ENCODE data around the gene MTR. TPM values are rescaled to one million over a fixed set of nuclear protein-coding genes. Genes with fewer than 3 reads are reported as not detected.
"Not testable (repeated sequence)": the region's sequence is repeated elsewhere in the genome, so short reads cannot be mapped to it uniquely, and the experiment has no call there.

Gene MTR
- total RNA-seq, 1 experiment from 2014 or later: 35.5 TPM

DNA sequence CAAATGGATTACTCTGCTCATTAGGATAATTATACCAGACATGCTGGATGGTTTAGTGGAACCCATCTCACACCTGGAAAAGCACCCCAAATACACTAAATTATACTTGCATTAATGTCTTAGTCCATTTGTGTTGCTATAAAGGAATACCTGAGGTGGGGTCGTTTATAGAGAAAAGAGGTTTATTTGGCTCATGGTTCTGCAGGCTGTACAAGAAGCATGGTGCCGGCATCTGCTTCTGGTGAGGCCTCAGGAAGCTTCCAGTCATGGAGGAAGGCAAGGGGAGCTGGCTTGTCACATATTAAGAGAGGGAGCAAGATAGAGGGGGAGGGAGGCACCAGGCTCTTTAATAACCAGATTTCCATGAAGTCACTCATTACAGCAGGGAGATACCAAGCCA, 113.6 kb downstream of the MTR start:
- no peak for DNase-seq
- Histone ChIP-seq H2BK15ac (ENCODE audit: low read depth, low read length) (no peak overlapping the region), H2BK120ac (ENCODE audit: low read depth, low read length, poor library complexity, severe bottlenecking) (no peak overlapping the region), H4K8ac (replicated peaks; ENCODE audit: insufficient read length, low read depth, low read length) (no peak overlapping the region), H3K27me3 (ENCODE audit: insufficient read depth, low read length) (no peaks in the 10 kb centered on the region), H4K20me1 (ENCODE audit: control insufficient read depth, insufficient read depth, insufficient read length) (no peaks in the 10 kb centered on the region), H2AK5ac (ENCODE audit: insufficient read length, low read length) (no peak overlapping the region), H3K4me1 (ENCODE audit: insufficient read depth, low read length) (no peaks in the 10 kb centered on the region), H3K4me2 (ENCODE audit: insufficient read depth, insufficient read length, low read length) (no peak overlapping the region), H3K14ac (ENCODE audit: insufficient read depth, low read length) (no peak overlapping the region), H3K18ac (ENCODE audit: insufficient read length, low read depth, low read length) (no peak overlapping the region), H3K4ac (ENCODE audit: low read depth, low read length) (no peak overlapping the region), H2AFZ (ENCODE audit: low read length) (no peak overlapping the region), H4K91ac (ENCODE audit: insufficient read length, low read depth, low read length) (no peak overlapping the region), H3K9me3 (ENCODE audit: control insufficient read depth, low read depth, low read length) (no peaks in the 10 kb centered on the region), H3K23me2 (ENCODE audit: insufficient read length, low read depth, low read length, poor library complexity, severe bottlenecking) (no peaks in the 10 kb centered on the region), H3K56ac (ENCODE audit: insufficient read length, low read depth, low read length) (no peak overlapping the region), H2BK5ac (ENCODE audit: insufficient read length, low read length) (no peak overlapping the region), H2BK20ac (ENCODE audit: low read depth, low read length, poor library complexity, severe bottlenecking) (no peak overlapping the region), H3K9ac (ENCODE audit: extremely low read depth, insufficient read length, low read length) (no peak overlapping the region), H3K79me1 (ENCODE audit: insufficient read depth, low read depth, low read length, poor library complexity, severe bottlenecking) (no peaks in the 10 kb centered on the region), H3K79me2 (ENCODE audit: insufficient read depth, low read length) (no peaks in the 10 kb centered on the region), H3T11ph (ENCODE audit: low read length) (no peak overlapping the region), H3K27ac (ENCODE audit: insufficient read length, low read depth, low read length) (no peak overlapping the region), H3K23ac (ENCODE audit: insufficient read length, low read depth, low read length) (no peak overlapping the region), H2BK12ac (ENCODE audit: insufficient read length, low read depth, low read length) (no peak overlapping the region), H4K5ac (ENCODE audit: insufficient read length, low read depth, low read length) (no peak overlapping the region)
- Mint-ChIP-seq H3K4me3 (no peak overlapping the region), H3K27me3 (ENCODE audit: low read depth) (no peaks in the 10 kb centered on the region), H3K4me1 (peaks cover 4% of the 10 kb centered on the region in 2 experiments; a peak in 1 of 4 replicates), H3K27ac (no peak overlapping the region), H3K9me3 (peaks cover 9 to 12% of the 10 kb centered on the region in 2 experiments), H3K36me3 (ENCODE audit: insufficient read depth in 1 of 3, low read depth in 3 of 3) (peaks cover 3 to 10% (median 4%) of the 10 kb centered on the region in 3 experiments; a peak in 6 of 7 replicates)
- no CpG with 5 or more reads among the region's 2 CpGs for WGBS (ENCODE audit: extremely low coverage, insufficient read length, low lambda C conversion rate)
- TF ChIP-seq, protein P1, sequence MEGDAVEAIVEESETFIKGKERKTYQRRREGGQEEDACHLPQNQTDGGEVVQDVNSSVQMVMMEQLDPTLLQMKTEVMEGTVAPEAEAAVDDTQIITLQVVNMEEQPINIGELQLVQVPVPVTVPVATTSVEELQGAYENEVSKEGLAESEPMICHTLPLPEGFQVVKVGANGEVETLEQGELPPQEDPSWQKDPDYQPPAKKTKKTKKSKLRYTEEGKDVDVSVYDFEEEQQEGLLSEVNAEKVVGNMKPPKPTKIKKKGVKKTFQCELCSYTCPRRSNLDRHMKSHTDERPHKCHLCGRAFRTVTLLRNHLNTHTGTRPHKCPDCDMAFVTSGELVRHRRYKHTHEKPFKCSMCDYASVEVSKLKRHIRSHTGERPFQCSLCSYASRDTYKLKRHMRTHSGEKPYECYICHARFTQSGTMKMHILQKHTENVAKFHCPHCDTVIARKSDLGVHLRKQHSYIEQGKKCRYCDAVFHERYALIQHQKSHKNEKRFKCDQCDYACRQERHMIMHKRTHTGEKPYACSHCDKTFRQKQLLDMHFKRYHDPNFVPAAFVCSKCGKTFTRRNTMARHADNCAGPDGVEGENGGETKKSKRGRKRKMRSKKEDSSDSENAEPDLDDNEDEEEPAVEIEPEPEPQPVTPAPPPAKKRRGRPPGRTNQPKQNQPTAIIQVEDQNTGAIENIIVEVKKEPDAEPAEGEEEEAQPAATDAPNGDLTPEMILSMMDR (conservative IDR thresholded peaks at IDR 0.05): no peak

DNA sequence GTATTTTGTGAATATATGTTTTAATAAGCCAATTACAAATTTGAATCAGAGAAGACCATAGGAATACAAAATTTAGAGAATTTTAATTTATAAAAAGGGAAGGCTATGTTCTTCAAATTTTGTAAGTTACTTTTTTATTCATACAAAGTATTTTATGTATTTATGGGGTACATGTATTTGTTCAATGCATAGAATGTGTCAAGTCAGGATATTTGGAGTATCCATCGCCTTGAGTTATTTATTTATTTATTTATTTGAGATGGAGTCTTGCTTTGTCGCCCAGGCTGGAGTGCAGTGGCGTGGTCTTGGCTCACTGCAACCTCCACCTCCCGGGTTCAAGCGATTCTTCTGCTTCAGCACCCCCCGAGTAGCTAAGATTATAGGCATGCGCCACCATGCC, 116.0 kb downstream of the MTR start:
- WGBS (ENCODE audit: extremely low coverage, insufficient read length, low lambda C conversion rate): no CpG with 5 or more reads among the region's 7 CpGs
- not testable (repeated sequence) for H3K4me2 ChIP-seq (ENCODE audit: insufficient read depth, insufficient read length, low read length); H2BK12ac ChIP-seq (ENCODE audit: insufficient read length, low read depth, low read length); H2BK15ac ChIP-seq (ENCODE audit: low read depth, low read length); H3K27ac ChIP-seq (ENCODE audit: insufficient read length, low read depth, low read length); H3K79me2 ChIP-seq (ENCODE audit: insufficient read depth, low read length); H3K36me3 Mint-ChIP-seq (ENCODE audit: insufficient read depth in 1 of 3, low read depth in 3 of 3); H4K91ac ChIP-seq (ENCODE audit: insufficient read length, low read depth, low read length); H2AK5ac ChIP-seq (ENCODE audit: insufficient read length, low read length); H3K4me1 ChIP-seq (ENCODE audit: insufficient read depth, low read length); H3K18ac ChIP-seq (ENCODE audit: insufficient read length, low read depth, low read length); H4K5ac ChIP-seq (ENCODE audit: insufficient read length, low read depth, low read length); H3K27ac Mint-ChIP-seq; H3K23me2 ChIP-seq (ENCODE audit: insufficient read length, low read depth, low read length, poor library complexity, severe bottlenecking); H2BK5ac ChIP-seq (ENCODE audit: insufficient read length, low read length); H4K8ac ChIP-seq (replicated peaks; ENCODE audit: insufficient read length, low read depth, low read length); H3T11ph ChIP-seq (ENCODE audit: low read length); H3K9ac ChIP-seq (ENCODE audit: extremely low read depth, insufficient read length, low read length); H3K4ac ChIP-seq (ENCODE audit: low read depth, low read length); H2BK120ac ChIP-seq (ENCODE audit: low read depth, low read length, poor library complexity, severe bottlenecking); H2BK20ac ChIP-seq (ENCODE audit: low read depth, low read length, poor library complexity, severe bottlenecking); H3K23ac ChIP-seq (ENCODE audit: insufficient read length, low read depth, low read length); H3K14ac ChIP-seq (ENCODE audit: insufficient read depth, low read length); H3K9me3 ChIP-seq (ENCODE audit: control insufficient read depth, low read depth, low read length); H3K79me1 ChIP-seq (ENCODE audit: insufficient read depth, low read depth, low read length, poor library complexity, severe bottlenecking); H2AFZ ChIP-seq (ENCODE audit: low read length); H3K56ac ChIP-seq (ENCODE audit: insufficient read length, low read depth, low read length); H3K27me3 Mint-ChIP-seq (ENCODE audit: low read depth); H3K27me3 ChIP-seq (ENCODE audit: insufficient read depth, low read length); H3K4me3 Mint-ChIP-seq; DNase-seq; H4K20me1 ChIP-seq (ENCODE audit: control insufficient read depth, insufficient read depth, insufficient read length); H3K4me1 Mint-ChIP-seq
- peaks cover 15 to 21% of the 10 kb centered on the region in 2 experiments for H3K9me3 Mint-ChIP-seq
